ENCODE data around the gene RCHY1.

The RCHY1 gene

GRCh38 chr4:75499900-75500299, 14.3 kb downstream of the RCHY1 start:
- H3K4me1 Mint-ChIP-seq: peaks cover 8% of the 10 kb centered on the region
- CTCF ChIA-PET: no interaction called here
- H3K27me3 Mint-ChIP-seq: no peaks in the 10 kb centered on the region
- H3K36me3 Mint-ChIP-seq: peaks cover 47% of the 10 kb centered on the region
- no peaks in the 10 kb centered on the region for H3K9me3 Mint-ChIP-seq
- no peak overlapping the region for H3K27ac Mint-ChIP-seq
- DNase-seq: no peak
- no peak overlapping the region for H3K4me3 Mint-ChIP-seq

GRCh38 chr4:75498041-75498440, 16.2 kb downstream of the RCHY1 start:
- H3K4me1 Mint-ChIP-seq: peaks cover 8% of the 10 kb centered on the region
- H3K36me3 Mint-ChIP-seq: peaks cover 44% of the 10 kb centered on the region
- no peak overlapping the region for H3K27ac Mint-ChIP-seq
- H3K27me3 Mint-ChIP-seq: no peaks in the 10 kb centered on the region
- CTCF ChIA-PET: no interaction called here
- H3K4me3 Mint-ChIP-seq: no peak overlapping the region
- H3K9me3 Mint-ChIP-seq: no peaks in the 10 kb centered on the region
- no peak for DNase-seq

GRCh38 chr4:75497133-75497532, 17.1 kb downstream of the RCHY1 start:
- CTCF ChIA-PET: no interaction called here
- Mint-ChIP-seq H3K27me3 (no peaks in the 10 kb centered on the region), H3K4me3 (no peak overlapping the region), H3K4me1 (peaks cover 8% of the 10 kb centered on the region), H3K9me3 (no peaks in the 10 kb centered on the region), H3K36me3 (peaks cover 43% of the 10 kb centered on the region), H3K27ac (no peak overlapping the region)
- no peak for DNase-seq

- H3K9me3 Mint-ChIP-seq: no peaks in the 10 kb centered on the region
- DNase-seq: no peak
- H3K4me3 Mint-ChIP-seq: no peak overlapping the region
- H3K27ac Mint-ChIP-seq: no peak overlapping the region
- no peaks in the 10 kb centered on the region for H3K27me3 Mint-ChIP-seq
- H3K36me3 Mint-ChIP-seq: peaks cover 45% of the 10 kb centered on the region
- H3K4me1 Mint-ChIP-seq: peaks cover 8% of the 10 kb centered on the region
- CTCF ChIA-PET: interaction anchor here (0.9 kb wide), 1 partner anchor 39 kb away, joined by 3 read pairs; no protein-coding TSS in a partner anchor
Observed at GRCh38 chr4:75496406-75496805, 17.8 kb downstream of the RCHY1 start.

- DNase-seq: no peak
- H3K4me1 Mint-ChIP-seq: peaks cover 8% of the 10 kb centered on the region
- no peak overlapping the region for H3K27ac Mint-ChIP-seq
- no peaks in the 10 kb centered on the region for H3K9me3 Mint-ChIP-seq
- CTCF ChIA-PET: interaction anchor here (0.9 kb wide), 1 partner anchor 40 kb away, joined by 3 read pairs; no protein-coding TSS in a partner anchor
- H3K36me3 Mint-ChIP-seq: peaks cover 46% of the 10 kb centered on the region
- H3K27me3 Mint-ChIP-seq: no peaks in the 10 kb centered on the region
- H3K4me3 Mint-ChIP-seq: no peak overlapping the region
Observed at GRCh38 chr4:75495476-75495875, 18.7 kb downstream of the RCHY1 start.

- peaks cover 39% of the 10 kb centered on the region for H3K36me3 Mint-ChIP-seq
- CTCF ChIA-PET: interaction anchor here (0.9 kb wide), 1 partner anchor 13 kb away, joined by 3 read pairs; no protein-coding TSS in a partner anchor
- no peak overlapping the region for H3K27ac Mint-ChIP-seq
- DNase-seq: no peak
- no peaks in the 10 kb centered on the region for H3K9me3 Mint-ChIP-seq
- no peaks in the 10 kb centered on the region for H3K27me3 Mint-ChIP-seq
- H3K4me1 Mint-ChIP-seq: peaks cover 8% of the 10 kb centered on the region
- no peak overlapping the region for H3K4me3 Mint-ChIP-seq
Observed at GRCh38 chr4:75494563-75494962, 19.6 kb downstream of the RCHY1 start.

GRCh38 chr4:75490155-75490554, 24.0 kb downstream of the RCHY1 start:
- CTCF ChIA-PET: no interaction called here
- H3K27me3 Mint-ChIP-seq: no peaks in the 10 kb centered on the region
- no peak overlapping the region for H3K27ac Mint-ChIP-seq
- H3K4me1 Mint-ChIP-seq: no peaks in the 10 kb centered on the region
- no peaks in the 10 kb centered on the region for H3K9me3 Mint-ChIP-seq
- H3K4me3 Mint-ChIP-seq: no peak overlapping the region
- peaks cover 21% of the 10 kb centered on the region for H3K36me3 Mint-ChIP-seq
- no peak for DNase-seq

GRCh38 chr4:75484190-75484589, 30.0 kb downstream of the RCHY1 start:
- H3K4me1 Mint-ChIP-seq: no peaks in the 10 kb centered on the region
- no peaks in the 10 kb centered on the region for H3K27me3 Mint-ChIP-seq
- no peaks in the 10 kb centered on the region for H3K9me3 Mint-ChIP-seq
- peaks cover 36% of the 10 kb centered on the region for H3K36me3 Mint-ChIP-seq
- no peak overlapping the region for H3K4me3 Mint-ChIP-seq
- DNase-seq: no peak
- H3K27ac Mint-ChIP-seq: no peak overlapping the region
- CTCF ChIA-PET: no interaction called here

- H3K36me3 Mint-ChIP-seq: peaks cover 57% of the 10 kb centered on the region
- no peaks in the 10 kb centered on the region for H3K27me3 Mint-ChIP-seq
- peaks cover 6% of the 10 kb centered on the region for H3K9me3 Mint-ChIP-seq
- no peaks in the 10 kb centered on the region for H3K4me1 Mint-ChIP-seq
- no peak overlapping the region for H3K4me3 Mint-ChIP-seq
- CTCF ChIA-PET: no interaction called here
- DNase-seq: no peak
- no peak overlapping the region for H3K27ac Mint-ChIP-seq
Observed at GRCh38 chr4:75477201-75477600, 37.0 kb downstream of the RCHY1 start.

GRCh38 chr4:75470738-75471137, 43.5 kb downstream of the RCHY1 start:
- DNase-seq: no peak
- Mint-ChIP-seq H3K27me3 (no peaks in the 10 kb centered on the region), H3K9me3 (peaks cover 2% of the 10 kb centered on the region)

GRCh38 chr4:75469896-75470295, 44.3 kb downstream of the RCHY1 start:
- Mint-ChIP-seq H3K27ac (no peak overlapping the region), H3K36me3 (peaks cover 2% of the 10 kb centered on the region), H3K9me3 (no peaks in the 10 kb centered on the region), H3K4me1 (no peaks in the 10 kb centered on the region), H3K4me3 (no peak overlapping the region), H3K27me3 (no peaks in the 10 kb centered on the region)
- CTCF ChIA-PET: no interaction called here
- no peak for DNase-seq

More at GRCh38 chr4:75470738-75471137, 43.5 kb downstream of the RCHY1 start:
- no peak overlapping the region for H3K27ac Mint-ChIP-seq
- peaks cover 5% of the 10 kb centered on the region for H3K36me3 Mint-ChIP-seq
- no peak overlapping the region for H3K4me3 Mint-ChIP-seq
- CTCF ChIA-PET: no interaction called here
- no peaks in the 10 kb centered on the region for H3K4me1 Mint-ChIP-seq

- Mint-ChIP-seq H3K27me3 (peaks cover 5% of the 10 kb centered on the region), H3K9me3 (no peaks in the 10 kb centered on the region), H3K4me1 (no peaks in the 10 kb centered on the region), H3K36me3 (no peaks in the 10 kb centered on the region), H3K27ac (no peak overlapping the region), H3K4me3 (no peak overlapping the region)
- CTCF ChIA-PET: no interaction called here
- no peak for DNase-seq
Observed at GRCh38 chr4:75457365-75457764, 56.8 kb downstream of the RCHY1 start.

GRCh38 chr4:75434105-75434504, 80.1 kb downstream of the RCHY1 start:
- Mint-ChIP-seq H3K27ac (no peak overlapping the region), H3K4me3 (no peak overlapping the region), H3K36me3 (no peaks in the 10 kb centered on the region), H3K27me3 (peaks cover 5% of the 10 kb centered on the region), H3K9me3 (peaks cover 1% of the 10 kb centered on the region), H3K4me1 (no peaks in the 10 kb centered on the region)
- DNase-seq: no peak
- CTCF ChIA-PET: no interaction called here

GRCh38 chr4:75432683-75433082, 81.5 kb downstream of the RCHY1 start:
- Mint-ChIP-seq H3K4me3 (no peak overlapping the region), H3K9me3 (peaks cover 1% of the 10 kb centered on the region), H3K36me3 (no peaks in the 10 kb centered on the region), H3K27me3 (peaks cover 5% of the 10 kb centered on the region), H3K27ac (no peak overlapping the region), H3K4me1 (no peaks in the 10 kb centered on the region)
- DNase-seq: no peak
- CTCF ChIA-PET: interaction anchor here (0.6 kb wide), 1 partner anchor 74 kb away, joined by 3 read pairs; no protein-coding TSS in a partner anchor

- DNase-seq: no peak
- Mint-ChIP-seq H3K9me3 (no peaks in the 10 kb centered on the region), H3K4me1 (no peaks in the 10 kb centered on the region), H3K36me3 (no peaks in the 10 kb centered on the region), H3K27me3 (no peaks in the 10 kb centered on the region), H3K4me3 (no peak overlapping the region), H3K27ac (no peak overlapping the region)
- CTCF ChIA-PET: no interaction called here
Observed at GRCh38 chr4:75429208-75429607, 85.0 kb downstream of the RCHY1 start.

Data from activated naive CD4-positive, alpha-beta T cell treated with anti-CD3 and anti-CD28 coated beads, Interleukin-2, amount 10 ng/mL, durations not matched to agents 7 days and 5 days (primary cell).